K562 (cell line): ENCODE data around the gene UBXN4. TPM values are rescaled to one million over a fixed set of nuclear protein-coding genes. Genes with fewer than 3 reads are reported as not detected.

Experiments
- NR4A1 ChIP-seq, 2 experiments: fragments of 250-450 bp in 1 of 2; fragments of 450-650 bp in 1 of 2; sonication (Bioruptor Pico) in 1 of 2; IDR thresholded peaks; 2 replicates each; pipeline versions ENCODE4 v1.4.0 to v1.6.1; 2016 to 2020; ENCODE audit warnings: mild to moderate bottlenecking in 2 of 2, missing compliant biosample characterization in 1 of 2, missing genetic modification characterization in 1 of 2, moderate library complexity in 1 of 2
- PHB2 ChIP-seq: fragments of 450-650 bp; IDR thresholded peaks from 2 replicates; pipeline ENCODE4 v1.6.1; 2017; ENCODE audit warnings: low read depth
- polyA plus RNA-seq, 8 experiments: library from polyadenylated mRNA; depleted of rRNA in 4 of 8; stranded (reverse) in 5 of 8; unstranded in 3 of 8; fragments of >200 nt; fragmentation: Nextera tagmentation in 2 of 8; fragmentation: Illumina TruSeq in 1 of 8; extraction: Ambion mirVana in 2 of 8; extraction: Trizol in 1 of 8; gene quantifications; 2 replicates each; pipeline versions ENCODE4 v1.2.1 to v1.2.3, GENCODE V29; 2011 to 2014; ENCODE audit warnings: inconsistent platforms in 1 of 8, missing spikeins in 1 of 8
- total RNA-seq, 7 experiments: library from RNA; depleted of rRNA in 6 of 7; stranded (reverse); fragments of >200 nt in 6 of 7; fragmentation: Illumina TruSeq in 2 of 7; extraction: Trizol in 2 of 7; gene quantifications; 2 replicates each; pipeline versions ENCODE4 v1.2.1 to v1.2.3, GENCODE V29; 2011 to 2021; ENCODE audit warnings: low replicate concordance in 1 of 7
- TF ChIP-seq, protein P1 (sequence below): fragments of 200-600 bp; sonication (generic); IDR thresholded peaks from one replicate; pipeline ENCODE4 v1.6.1; 2012; ENCODE audit warnings: mild to moderate bottlenecking, low read depth, low read length, inconsistent platforms

UBXN4 gene
- total and polyA plus RNA-seq, 9 of the 15 experiments (the other 6 are each of a cell fraction or from before 2014, with no cell fraction given): 30.4 to 127 (median 55.3) TPM

DNA sequence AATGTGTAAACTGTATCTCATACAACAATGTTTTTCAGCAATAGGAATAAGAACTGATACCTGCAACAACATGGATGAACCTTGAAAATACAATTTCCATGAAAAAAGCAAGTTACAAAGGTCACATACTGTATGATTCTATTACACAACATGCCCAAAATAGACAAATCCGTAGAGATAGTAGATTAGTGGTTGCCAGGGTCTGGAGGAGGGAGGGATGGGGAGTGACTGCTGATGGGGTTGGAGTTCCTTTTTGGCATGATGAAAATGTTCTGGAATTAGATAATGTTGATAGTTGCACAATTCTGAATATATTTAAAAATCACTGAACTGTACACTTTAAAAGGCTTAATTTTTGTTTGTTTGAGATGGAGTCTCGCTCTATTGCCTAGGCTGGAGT lies 33.8 kb downstream of the UBXN4 start (continued):
- TF ChIP-seq, protein P1, sequence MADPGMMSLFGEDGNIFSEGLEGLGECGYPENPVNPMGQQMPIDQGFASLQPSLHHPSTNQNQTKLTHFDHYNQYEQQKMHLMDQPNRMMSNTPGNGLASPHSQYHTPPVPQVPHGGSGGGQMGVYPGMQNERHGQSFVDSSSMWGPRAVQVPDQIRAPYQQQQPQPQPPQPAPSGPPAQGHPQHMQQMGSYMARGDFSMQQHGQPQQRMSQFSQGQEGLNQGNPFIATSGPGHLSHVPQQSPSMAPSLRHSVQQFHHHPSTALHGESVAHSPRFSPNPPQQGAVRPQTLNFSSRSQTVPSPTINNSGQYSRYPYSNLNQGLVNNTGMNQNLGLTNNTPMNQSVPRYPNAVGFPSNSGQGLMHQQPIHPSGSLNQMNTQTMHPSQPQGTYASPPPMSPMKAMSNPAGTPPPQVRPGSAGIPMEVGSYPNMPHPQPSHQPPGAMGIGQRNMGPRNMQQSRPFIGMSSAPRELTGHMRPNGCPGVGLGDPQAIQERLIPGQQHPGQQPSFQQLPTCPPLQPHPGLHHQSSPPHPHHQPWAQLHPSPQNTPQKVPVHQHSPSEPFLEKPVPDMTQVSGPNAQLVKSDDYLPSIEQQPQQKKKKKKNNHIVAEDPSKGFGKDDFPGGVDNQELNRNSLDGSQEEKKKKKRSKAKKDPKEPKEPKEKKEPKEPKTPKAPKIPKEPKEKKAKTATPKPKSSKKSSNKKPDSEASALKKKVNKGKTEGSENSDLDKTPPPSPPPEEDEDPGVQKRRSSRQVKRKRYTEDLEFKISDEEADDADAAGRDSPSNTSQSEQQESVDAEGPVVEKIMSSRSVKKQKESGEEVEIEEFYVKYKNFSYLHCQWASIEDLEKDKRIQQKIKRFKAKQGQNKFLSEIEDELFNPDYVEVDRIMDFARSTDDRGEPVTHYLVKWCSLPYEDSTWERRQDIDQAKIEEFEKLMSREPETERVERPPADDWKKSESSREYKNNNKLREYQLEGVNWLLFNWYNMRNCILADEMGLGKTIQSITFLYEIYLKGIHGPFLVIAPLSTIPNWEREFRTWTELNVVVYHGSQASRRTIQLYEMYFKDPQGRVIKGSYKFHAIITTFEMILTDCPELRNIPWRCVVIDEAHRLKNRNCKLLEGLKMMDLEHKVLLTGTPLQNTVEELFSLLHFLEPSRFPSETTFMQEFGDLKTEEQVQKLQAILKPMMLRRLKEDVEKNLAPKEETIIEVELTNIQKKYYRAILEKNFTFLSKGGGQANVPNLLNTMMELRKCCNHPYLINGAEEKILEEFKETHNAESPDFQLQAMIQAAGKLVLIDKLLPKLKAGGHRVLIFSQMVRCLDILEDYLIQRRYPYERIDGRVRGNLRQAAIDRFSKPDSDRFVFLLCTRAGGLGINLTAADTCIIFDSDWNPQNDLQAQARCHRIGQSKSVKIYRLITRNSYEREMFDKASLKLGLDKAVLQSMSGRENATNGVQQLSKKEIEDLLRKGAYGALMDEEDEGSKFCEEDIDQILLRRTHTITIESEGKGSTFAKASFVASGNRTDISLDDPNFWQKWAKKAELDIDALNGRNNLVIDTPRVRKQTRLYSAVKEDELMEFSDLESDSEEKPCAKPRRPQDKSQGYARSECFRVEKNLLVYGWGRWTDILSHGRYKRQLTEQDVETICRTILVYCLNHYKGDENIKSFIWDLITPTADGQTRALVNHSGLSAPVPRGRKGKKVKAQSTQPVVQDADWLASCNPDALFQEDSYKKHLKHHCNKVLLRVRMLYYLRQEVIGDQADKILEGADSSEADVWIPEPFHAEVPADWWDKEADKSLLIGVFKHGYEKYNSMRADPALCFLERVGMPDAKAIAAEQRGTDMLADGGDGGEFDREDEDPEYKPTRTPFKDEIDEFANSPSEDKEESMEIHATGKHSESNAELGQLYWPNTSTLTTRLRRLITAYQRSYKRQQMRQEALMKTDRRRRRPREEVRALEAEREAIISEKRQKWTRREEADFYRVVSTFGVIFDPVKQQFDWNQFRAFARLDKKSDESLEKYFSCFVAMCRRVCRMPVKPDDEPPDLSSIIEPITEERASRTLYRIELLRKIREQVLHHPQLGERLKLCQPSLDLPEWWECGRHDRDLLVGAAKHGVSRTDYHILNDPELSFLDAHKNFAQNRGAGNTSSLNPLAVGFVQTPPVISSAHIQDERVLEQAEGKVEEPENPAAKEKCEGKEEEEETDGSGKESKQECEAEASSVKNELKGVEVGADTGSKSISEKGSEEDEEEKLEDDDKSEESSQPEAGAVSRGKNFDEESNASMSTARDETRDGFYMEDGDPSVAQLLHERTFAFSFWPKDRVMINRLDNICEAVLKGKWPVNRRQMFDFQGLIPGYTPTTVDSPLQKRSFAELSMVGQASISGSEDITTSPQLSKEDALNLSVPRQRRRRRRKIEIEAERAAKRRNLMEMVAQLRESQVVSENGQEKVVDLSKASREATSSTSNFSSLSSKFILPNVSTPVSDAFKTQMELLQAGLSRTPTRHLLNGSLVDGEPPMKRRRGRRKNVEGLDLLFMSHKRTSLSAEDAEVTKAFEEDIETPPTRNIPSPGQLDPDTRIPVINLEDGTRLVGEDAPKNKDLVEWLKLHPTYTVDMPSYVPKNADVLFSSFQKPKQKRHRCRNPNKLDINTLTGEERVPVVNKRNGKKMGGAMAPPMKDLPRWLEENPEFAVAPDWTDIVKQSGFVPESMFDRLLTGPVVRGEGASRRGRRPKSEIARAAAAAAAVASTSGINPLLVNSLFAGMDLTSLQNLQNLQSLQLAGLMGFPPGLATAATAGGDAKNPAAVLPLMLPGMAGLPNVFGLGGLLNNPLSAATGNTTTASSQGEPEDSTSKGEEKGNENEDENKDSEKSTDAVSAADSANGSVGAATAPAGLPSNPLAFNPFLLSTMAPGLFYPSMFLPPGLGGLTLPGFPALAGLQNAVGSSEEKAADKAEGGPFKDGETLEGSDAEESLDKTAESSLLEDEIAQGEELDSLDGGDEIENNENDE: no peak
- TF ChIP-seq NR4A1 (CRISPR knock-in tag; IDR thresholded peaks at IDR 0.05) (no peak), NR4A1 (tag; IDR thresholded peaks at IDR 0.05) (no peak), PHB2 (no peak)
